Measurements from ENCODE around the gene TWIST2. TPM values are rescaled to one million over a fixed set of nuclear protein-coding genes. Genes with fewer than 3 reads are reported as not detected.

TWIST2 gene
- polyA plus RNA-seq: 4.9 TPM
- long read RNA-seq, donor 1, partial matches to known transcripts: 0 of 2 reads
- long read RNA-seq, donor 1, other reads (novel, unspliced or antisense): 0 of 2 reads
- long read RNA-seq, donor 2, partial matches to known transcripts: 0 of 1 reads
- long read RNA-seq, donor 2, other reads (novel, unspliced or antisense): 0 of 1 reads
- long read RNA-seq, donor 3: 0 reads
- long read RNA-seq, donor 4: 0 reads
- long read RNA-seq, donor 5, partial matches to known transcripts: 0 of 3 reads
- long read RNA-seq, donor 5, other reads (novel, unspliced or antisense): 0 of 3 reads
- long read RNA-seq, donor 6, transcript TWIST2-202 (2 exons, 1,404 nt): major isoform, 8 of 8 reads
- long read RNA-seq, donor 6, partial matches to known transcripts: 0 of 8 reads
- long read RNA-seq, donor 6, other reads (novel, unspliced or antisense): 0 of 8 reads
- long read RNA-seq, donor 7, transcript TWIST2-202 (2 exons, 1,404 nt): major isoform, 8 of 8 reads
- long read RNA-seq, donor 7, partial matches to known transcripts: 0 of 8 reads
- long read RNA-seq, donor 7, other reads (novel, unspliced or antisense): 0 of 8 reads
- long read RNA-seq, donor 8, partial matches to known transcripts: 0 of 2 reads
- long read RNA-seq, donor 8, other reads (novel, unspliced or antisense): 0 of 2 reads
- long read RNA-seq, donor 9: 0 reads
- long read RNA-seq, donor 10, partial matches to known transcripts: 0 of 1 reads
- long read RNA-seq, donor 10, other reads (novel, unspliced or antisense): 0 of 1 reads
- long read RNA-seq, donor 11, partial matches to known transcripts: 0 of 2 reads
- long read RNA-seq, donor 11, other reads (novel, unspliced or antisense): 0 of 2 reads

- peak within 1 kb of the TSS; percentile 12 for H3K27ac ChIP-seq (ENCODE audit: low read length)
- H3K4me3 ChIP-seq (ENCODE audit: low read length): peak within 1 kb of the TSS; percentile 44
- no peaks in the 10 kb centered on the region for H3K4me1 ChIP-seq (ENCODE audit: control insufficient read depth, insufficient read depth, low read length)
- H3K27me3 ChIP-seq (ENCODE audit: control insufficient read depth, insufficient read depth, low read length): peaks cover 69% of the 10 kb centered on the region
- no CpG with 5 or more reads among the region's 90 CpGs for WGBS (ENCODE audit: insufficient coverage, low lambda C conversion rate)
- DNase-seq: peak in 1 of 2 donors; percentile 37
- no peaks in the 10 kb centered on the region for H3K36me3 ChIP-seq (ENCODE audit: control insufficient read depth, insufficient read depth, low read length)
- peaks cover 2% of the 10 kb centered on the region for H3K9me3 ChIP-seq (ENCODE audit: control insufficient read depth, low read depth, low read length)
Observed at GRCh38 chr2:238847841-238848690, at the start of gene TWIST2. Gene TWIST2, plus strand, starts transcription at chr2:238848085. Its CDS starts 131 bp downstream, at chr2:238848216.

GRCh38 chr2:238801791-238802190, 46.1 kb upstream of the TWIST2 start:
- no peaks in the 10 kb centered on the region for H3K4me1 ChIP-seq (ENCODE audit: control insufficient read depth, insufficient read depth, low read length)
- no peaks in the 10 kb centered on the region for H3K36me3 ChIP-seq (ENCODE audit: control insufficient read depth, insufficient read depth, low read length)
- WGBS (ENCODE audit: insufficient coverage, low lambda C conversion rate): no CpG with 5 or more reads among the region's 8 CpGs
- H3K4me3 ChIP-seq (ENCODE audit: low read length): no peak overlapping the region
- no peak overlapping the region for H3K27ac ChIP-seq (ENCODE audit: low read length)
- peaks cover 3% of the 10 kb centered on the region for H3K27me3 ChIP-seq (ENCODE audit: control insufficient read depth, insufficient read depth, low read length)
- DNase-seq: no peak
- no peaks in the 10 kb centered on the region for H3K9me3 ChIP-seq (ENCODE audit: control insufficient read depth, low read depth, low read length)

GRCh38 chr2:238802957-238803356, 44.9 kb upstream of the TWIST2 start:
- no peaks in the 10 kb centered on the region for H3K9me3 ChIP-seq (ENCODE audit: control insufficient read depth, low read depth, low read length)
- no peaks in the 10 kb centered on the region for H3K36me3 ChIP-seq (ENCODE audit: control insufficient read depth, insufficient read depth, low read length)

GRCh38 chr2:238803996-238804870, 43.7 kb upstream of the TWIST2 start:
- 83% methylated on average over 3 of the region's 17 CpGs for WGBS (ENCODE audit: insufficient coverage, low lambda C conversion rate)
- Histone ChIP-seq H3K27me3 (ENCODE audit: control insufficient read depth, insufficient read depth, low read length) (no peaks in the 10 kb centered on the region), H3K36me3 (ENCODE audit: control insufficient read depth, insufficient read depth, low read length) (no peaks in the 10 kb centered on the region), H3K27ac (ENCODE audit: low read length) (no peak overlapping the region), H3K4me3 (ENCODE audit: low read length) (no peak overlapping the region), H3K4me1 (ENCODE audit: control insufficient read depth, insufficient read depth, low read length) (no peaks in the 10 kb centered on the region), H3K9me3 (ENCODE audit: control insufficient read depth, low read depth, low read length) (no peaks in the 10 kb centered on the region)
- DNase-seq: no peak

More at GRCh38 chr2:238802957-238803356, 44.9 kb upstream of the TWIST2 start:
- no peak overlapping the region for H3K27ac ChIP-seq (ENCODE audit: low read length)
- WGBS (ENCODE audit: insufficient coverage, low lambda C conversion rate): 52% methylated on average over 3 of the region's 4 CpGs
- H3K4me1 ChIP-seq (ENCODE audit: control insufficient read depth, insufficient read depth, low read length): no peaks in the 10 kb centered on the region
- no peak overlapping the region for H3K4me3 ChIP-seq (ENCODE audit: low read length)
- H3K27me3 ChIP-seq (ENCODE audit: control insufficient read depth, insufficient read depth, low read length): no peaks in the 10 kb centered on the region
- no peak for DNase-seq

- Histone ChIP-seq H3K27ac (ENCODE audit: low read length) (no peak overlapping the region), H3K9me3 (ENCODE audit: control insufficient read depth, low read depth, low read length) (no peaks in the 10 kb centered on the region), H3K4me3 (ENCODE audit: low read length) (no peak overlapping the region), H3K27me3 (ENCODE audit: control insufficient read depth, insufficient read depth, low read length) (no peaks in the 10 kb centered on the region), H3K4me1 (ENCODE audit: control insufficient read depth, insufficient read depth, low read length) (no peaks in the 10 kb centered on the region), H3K36me3 (ENCODE audit: control insufficient read depth, insufficient read depth, low read length) (no peaks in the 10 kb centered on the region)
- 100% methylated on average over 1 of the region's 1 CpG for WGBS (ENCODE audit: insufficient coverage, low lambda C conversion rate)
- DNase-seq: no peak
Observed at GRCh38 chr2:238808761-238809160, 39.1 kb upstream of the TWIST2 start.

GRCh38 chr2:238810321-238810720, 37.6 kb upstream of the TWIST2 start:
- H3K4me1 ChIP-seq (ENCODE audit: control insufficient read depth, insufficient read depth, low read length): no peaks in the 10 kb centered on the region
- no peaks in the 10 kb centered on the region for H3K27me3 ChIP-seq (ENCODE audit: control insufficient read depth, insufficient read depth, low read length)
- no peaks in the 10 kb centered on the region for H3K36me3 ChIP-seq (ENCODE audit: control insufficient read depth, insufficient read depth, low read length)
- no peak for DNase-seq
- no peaks in the 10 kb centered on the region for H3K9me3 ChIP-seq (ENCODE audit: control insufficient read depth, low read depth, low read length)
- whole genome bisulfite sequencing (ENCODE audit: insufficient coverage, low lambda C conversion rate): no CpG with 5 or more reads among the region's 5 CpGs
- no peak overlapping the region for H3K27ac ChIP-seq (ENCODE audit: low read length)
- H3K4me3 ChIP-seq (ENCODE audit: low read length): no peak overlapping the region

- H3K4me1 ChIP-seq (ENCODE audit: control insufficient read depth, insufficient read depth, low read length): no peaks in the 10 kb centered on the region
- H3K9me3 ChIP-seq (ENCODE audit: control insufficient read depth, low read depth, low read length): no peaks in the 10 kb centered on the region
- DNase-seq: no peak
- no peak overlapping the region for H3K27ac ChIP-seq (ENCODE audit: low read length)
- peaks cover 2% of the 10 kb centered on the region for H3K27me3 ChIP-seq (ENCODE audit: control insufficient read depth, insufficient read depth, low read length)
- WGBS (ENCODE audit: insufficient coverage, low lambda C conversion rate): 100% methylated on average over 1 of the region's 4 CpGs
- no peak overlapping the region for H3K4me3 ChIP-seq (ENCODE audit: low read length)
- H3K36me3 ChIP-seq (ENCODE audit: control insufficient read depth, insufficient read depth, low read length): no peaks in the 10 kb centered on the region
Observed at GRCh38 chr2:238811293-238811692, 36.6 kb upstream of the TWIST2 start.

- no peaks in the 10 kb centered on the region for H3K4me1 ChIP-seq (ENCODE audit: control insufficient read depth, insufficient read depth, low read length)
- H3K27ac ChIP-seq (ENCODE audit: low read length): no peak overlapping the region
- DNase-seq: no peak
- no peaks in the 10 kb centered on the region for H3K36me3 ChIP-seq (ENCODE audit: control insufficient read depth, insufficient read depth, low read length)
- H3K27me3 ChIP-seq (ENCODE audit: control insufficient read depth, insufficient read depth, low read length): peaks cover 2% of the 10 kb centered on the region
- no CpG with 5 or more reads among the region's 5 CpGs for WGBS (ENCODE audit: insufficient coverage, low lambda C conversion rate)
- H3K4me3 ChIP-seq (ENCODE audit: low read length): no peak overlapping the region
- no peaks in the 10 kb centered on the region for H3K9me3 ChIP-seq (ENCODE audit: control insufficient read depth, low read depth, low read length)
Observed at GRCh38 chr2:238811759-238812158, 36.1 kb upstream of the TWIST2 start.

- H3K27ac ChIP-seq (ENCODE audit: low read length): no peak overlapping the region
- H3K9me3 ChIP-seq (ENCODE audit: control insufficient read depth, low read depth, low read length): no peaks in the 10 kb centered on the region
- no peak overlapping the region for H3K4me3 ChIP-seq (ENCODE audit: low read length)
- DNase-seq: no peak
- peaks cover 5% of the 10 kb centered on the region for H3K27me3 ChIP-seq (ENCODE audit: control insufficient read depth, insufficient read depth, low read length)
- no CpG with 5 or more reads among the region's 8 CpGs for WGBS (ENCODE audit: insufficient coverage, low lambda C conversion rate)
- H3K36me3 ChIP-seq (ENCODE audit: control insufficient read depth, insufficient read depth, low read length): no peaks in the 10 kb centered on the region
- no peaks in the 10 kb centered on the region for H3K4me1 ChIP-seq (ENCODE audit: control insufficient read depth, insufficient read depth, low read length)
Observed at GRCh38 chr2:238813109-238813508, 34.8 kb upstream of the TWIST2 start.
